ENCODE measurements around the gene STRADA.

GRCh38 chr17:63692195-63692816 is 49.3 kb downstream of the STRADA start:
- TF ChIP-seq CTCF (IDR thresholded peaks at IDR 0.05) (no peak), EP300 (IDR thresholded peaks at IDR 0.05) (no peak), POLR2A (IDR thresholded peaks at IDR 0.05) (no peak), POLR2AphosphoS5 (IDR thresholded peaks at IDR 0.05) (no peak)

Measured in gastroesophageal sphincter (tissue), 3 donors.